D721Med (cell line): ENCODE data around the gene OR10C1.

Experiments used
- DNase-seq: peaks from one replicate; pipeline ENCODE4 v3.0.0; 2011; ENCODE audit warnings: low spot score; ENCODE audit not compliant: insufficient read length
- FAIRE-seq: peaks from 2 replicates; lab custom pipeline; 2011; peaks lifted over from hg19 to GRCh38; lab: Jason Lieb, UNC
- CTCF ChIP-seq: IDR thresholded peaks from 2 replicates; pipeline ENCODE4 v1.5.1; 2012; ENCODE audit warnings: mild to moderate bottlenecking, control low read depth; ENCODE audit not compliant: insufficient read depth; ENCODE audit errors: missing control alignments

Gene OR10C1

GRCh38 chr6:29439006-29439405, at the start of gene OR10C1:
Gene OR10C1, plus strand, starts transcription at chr6:29439306. Its CDS starts 710 bp downstream, at chr6:29440016.
- no peak for FAIRE-seq
- no peak for DNase-seq
- no peak for TF ChIP-seq CTCF

GRCh38 chr6:29395331-29395730, 43.8 kb upstream of the OR10C1 start, which contains the start of gene OR12D2:
Gene OR12D2, plus strand, starts transcription at chr6:29395631. Its CDS starts 1,069 bp downstream, at chr6:29396700.
- no peak for DNase-seq
- no peak for TF ChIP-seq CTCF
- no peak for FAIRE-seq

GRCh38 chr6:29399525-29399924, 39.6 kb upstream of the OR10C1 start:
- FAIRE-seq (no peak), DNase-seq (no peak)
- TF ChIP-seq CTCF, result no peak

- FAIRE-seq, result no peak
- no peak for DNase-seq
- TF ChIP-seq CTCF, result no peak
These were observed 35.3 kb upstream of the OR10C1 start for GRCh38 chr6:29403801-29404200.

GRCh38 chr6:29414588-29414987, 24.5 kb upstream of the OR10C1 start, which contains the start of gene OR12D1:
Gene OR12D1, plus strand, starts transcription at chr6:29414928.
- DNase-seq (no peak), FAIRE-seq (no peak)
- TF ChIP-seq CTCF, result peak; percentile 19

GRCh38 chr6:29419516-29419915, 19.6 kb upstream of the OR10C1 start:
- no peak for TF ChIP-seq CTCF
- DNase-seq (no peak), FAIRE-seq (no peak)

- FAIRE-seq, result no peak
- no peak for TF ChIP-seq CTCF
- no peak for DNase-seq
These were observed 14.9 kb upstream of the OR10C1 start for GRCh38 chr6:29424168-29424567.
